GM21526 (cell line): Measurements from ENCODE around the gene GPER1.

ENCODE experiments used
- ATAC-seq: cut with Tn5 transposase; IDR thresholded peaks from one replicate; pipeline ENCODE4 v1.9.1; 2021; ENCODE audit warnings: moderate library complexity; ENCODE audit not compliant: unreplicated experiment, low FRiP score

The GPER1 gene

GRCh38 chr7:1101563-1102431 is 13.9 kb downstream of the GPER1 start:
- no peak for ATAC-seq

- ATAC-seq: no peak
Observed at GRCh38 chr7:1103009-1103788, 15.3 kb downstream of the GPER1 start.

DNA sequence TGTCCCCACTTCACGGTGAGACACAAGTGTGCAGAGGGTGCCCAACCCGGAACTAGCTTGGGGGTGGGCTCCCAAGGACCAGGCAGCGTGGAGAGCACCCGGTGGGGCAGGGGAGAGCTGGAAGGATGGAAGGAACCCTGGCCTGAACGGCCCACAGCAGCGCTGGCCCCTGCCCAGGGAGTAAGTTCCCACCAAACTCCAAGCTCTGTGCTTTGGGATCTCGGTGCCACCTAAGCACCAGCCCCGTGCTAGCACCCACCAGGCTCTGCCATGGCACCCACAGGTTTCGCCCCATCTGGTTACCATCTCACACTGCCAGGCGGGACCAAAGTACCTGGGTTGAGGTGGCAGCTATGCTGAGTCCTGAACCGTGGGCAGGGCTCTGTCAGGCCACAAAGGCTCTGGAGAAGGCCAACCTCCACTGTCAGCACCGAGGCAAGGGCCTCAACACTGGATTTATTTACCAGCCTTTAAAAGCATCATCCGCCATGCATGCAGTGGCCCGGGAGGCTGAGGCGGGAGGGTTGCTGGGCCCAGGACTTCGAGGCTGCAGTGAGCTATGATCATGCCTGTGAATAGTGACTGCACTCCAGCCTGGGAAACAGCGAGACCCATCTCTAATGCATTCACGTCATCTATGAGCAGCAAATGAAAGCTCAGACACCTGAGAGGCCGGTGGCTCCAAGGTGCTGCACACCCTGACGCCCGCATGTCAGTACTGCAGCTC is 16.0 kb downstream of the GPER1 start:
- no peak for ATAC-seq

- ATAC-seq: no peak
Observed at GRCh38 chr7:1104516-1105179, 16.7 kb downstream of the GPER1 start.

DNA sequence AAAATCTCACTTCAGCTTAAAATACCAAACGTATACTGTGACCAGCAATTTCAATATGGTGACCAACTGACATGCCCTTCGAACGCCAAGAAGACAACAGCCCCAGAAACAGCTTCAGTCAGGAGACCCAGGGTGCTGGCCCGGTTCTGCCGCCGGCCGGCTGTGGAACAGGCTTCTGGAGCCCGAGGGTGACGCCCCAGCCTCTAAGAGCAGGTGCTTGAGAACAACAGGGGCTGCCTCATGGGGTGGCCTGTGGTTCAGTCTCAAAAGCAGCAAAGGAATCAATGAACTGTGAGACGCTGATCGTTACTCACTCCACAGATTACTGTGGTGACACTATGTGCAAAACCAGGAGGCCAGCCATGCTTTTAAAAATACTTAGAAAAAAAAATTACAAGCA is 17.3 kb downstream of the GPER1 start:
- ATAC-seq: peak; percentile 49

DNA sequence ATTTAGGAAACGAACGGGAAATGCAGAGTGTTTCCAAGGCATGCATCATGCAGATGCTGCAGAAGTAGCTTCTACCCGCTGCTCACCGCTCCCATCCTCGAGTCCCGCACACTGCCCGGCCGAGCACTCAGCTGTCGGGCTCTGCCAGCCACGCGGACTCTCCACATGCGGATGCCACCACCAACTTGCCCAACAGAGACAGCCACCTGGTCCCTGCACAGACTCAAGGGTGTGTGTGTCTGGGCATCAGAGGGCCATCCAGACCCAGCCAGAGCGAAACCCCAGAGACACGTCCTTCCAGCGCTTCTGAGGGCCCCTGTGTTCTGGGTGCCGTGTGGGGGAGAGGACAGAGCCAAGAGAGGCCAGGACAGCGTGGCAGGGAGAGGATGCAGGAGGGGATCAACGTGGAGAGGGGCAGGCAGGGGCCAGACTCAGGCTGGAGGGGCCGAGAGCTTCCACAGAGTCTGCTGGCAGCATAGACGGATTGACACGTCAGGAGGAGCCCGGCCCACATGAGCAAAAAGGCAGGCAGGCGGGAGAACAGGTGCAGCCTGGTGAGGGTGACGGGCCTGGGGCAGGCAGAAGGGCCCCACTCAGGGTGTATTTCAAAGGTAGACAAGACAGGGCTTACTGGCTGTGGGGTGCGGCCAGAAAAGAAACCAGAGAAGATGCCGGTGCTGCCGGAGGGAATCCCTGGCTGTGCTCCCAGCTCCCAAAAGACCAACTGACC is 18.3 kb downstream of the GPER1 start:
- ATAC-seq: no peak

DNA sequence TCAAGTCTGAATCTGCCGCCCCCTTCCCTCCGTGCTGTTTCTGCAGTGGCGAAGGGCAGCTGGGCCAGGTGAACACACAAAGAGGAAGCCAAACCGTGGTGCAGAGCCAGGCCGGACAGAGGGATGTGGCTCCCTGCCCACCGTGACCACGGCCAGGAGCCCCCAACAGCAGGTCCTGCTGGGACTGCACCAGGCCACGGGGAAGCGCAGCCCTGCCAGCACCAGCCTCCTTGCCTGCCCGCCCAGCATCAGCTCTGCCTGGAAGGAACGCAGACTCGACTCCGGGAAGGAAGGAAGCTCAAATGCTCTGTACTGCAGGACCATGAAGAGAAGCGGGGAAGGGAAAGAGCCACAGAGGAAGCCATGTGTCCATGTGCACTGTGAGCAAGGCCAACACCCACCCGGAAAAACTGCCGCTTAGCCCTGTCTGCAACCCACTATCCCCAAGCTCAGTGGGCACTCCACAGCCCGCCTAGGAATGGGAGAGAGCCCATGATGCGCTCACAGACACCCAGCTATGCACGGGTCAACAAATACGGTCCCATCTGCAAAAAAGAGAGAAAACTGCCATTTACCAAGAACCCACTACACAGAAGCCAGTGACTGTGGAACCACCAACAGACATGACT is 19.0 kb downstream of the GPER1 start:
- no peak for ATAC-seq

GRCh38 chr7:1108264-1108920 is 20.5 kb downstream of the GPER1 start:
- no peak for ATAC-seq

DNA sequence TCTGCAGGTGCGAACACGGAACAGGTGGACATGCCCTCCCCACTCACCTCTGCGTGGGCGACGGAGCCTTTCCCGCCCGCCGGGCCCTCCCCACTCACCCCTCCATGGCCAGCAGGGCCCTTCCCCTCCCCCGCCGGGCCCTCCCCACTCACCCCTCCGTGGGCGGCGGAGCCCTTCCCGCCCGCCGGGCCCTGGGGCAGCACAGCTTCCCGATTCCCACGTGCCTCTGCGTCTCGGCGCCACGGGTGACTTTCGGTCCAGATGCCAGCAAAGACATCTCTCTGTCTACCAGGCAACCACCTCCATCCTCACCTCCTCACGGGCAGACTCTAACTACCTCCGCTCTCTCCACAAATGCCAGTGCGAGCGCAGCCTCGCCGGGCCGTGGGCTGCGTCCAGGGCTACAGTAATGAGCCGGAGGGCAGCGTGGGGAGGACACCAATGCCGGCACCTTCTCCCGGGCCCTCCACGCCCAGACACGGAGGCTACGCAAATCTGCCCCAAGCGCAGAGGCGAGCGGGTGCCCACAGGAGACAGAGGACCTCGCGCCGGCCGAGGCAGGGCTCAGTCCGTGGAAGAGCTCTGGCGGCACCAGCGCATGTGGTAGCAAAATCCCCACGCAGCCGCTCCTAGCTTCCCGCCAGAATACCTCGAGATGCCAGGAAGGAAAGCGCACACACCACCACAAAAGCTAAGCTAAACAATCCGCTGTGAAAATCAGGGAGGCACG is 21.8 kb downstream of the GPER1 start:
- ATAC-seq: no peak

GRCh38 chr7:1110358-1110757 is 22.4 kb downstream of the GPER1 start:
- ATAC-seq: no peak

- no peak for ATAC-seq
Observed at GRCh38 chr7:1111156-1111555, 23.2 kb downstream of the GPER1 start.

DNA sequence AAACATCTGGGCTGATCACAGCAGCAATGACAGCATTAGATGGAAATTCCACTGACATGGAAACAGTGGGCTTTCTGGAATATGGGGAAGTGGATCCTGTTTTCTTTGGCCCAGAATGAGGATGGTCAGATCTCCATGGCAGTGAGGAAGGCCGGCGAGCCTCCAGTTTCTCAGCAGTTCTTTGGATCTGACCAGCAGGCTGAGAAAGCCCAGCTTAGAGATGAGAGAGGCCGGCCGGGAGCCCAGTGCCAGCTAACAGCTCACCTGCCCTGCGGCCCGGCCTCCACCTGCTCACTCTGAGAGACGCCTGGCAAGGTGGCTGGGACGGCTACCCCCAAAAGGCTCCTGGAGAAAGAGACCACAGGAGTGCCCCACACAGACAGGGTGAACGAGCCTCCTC is 24.2 kb downstream of the GPER1 start:
- no peak for ATAC-seq

- ATAC-seq: no peak
Observed at GRCh38 chr7:1112625-1113547, 25.0 kb downstream of the GPER1 start.

GRCh38 chr7:1113548-1113885 is 25.6 kb downstream of the GPER1 start:
- no peak for ATAC-seq

GRCh38 chr7:1114088-1114487 is 26.2 kb downstream of the GPER1 start:
- no peak for ATAC-seq

GRCh38 chr7:1114505-1114904 is 26.6 kb downstream of the GPER1 start:
- no peak for ATAC-seq
